Endothelial cell (in vitro differentiated cells): ENCODE data around the gene NT5DC1. TPM values are rescaled to one million over a fixed set of nuclear protein-coding genes. Genes with fewer than 3 reads are reported as not detected.

Experiments
- DNase-seq: peaks from one replicate; pipeline ENCODE4 v3.0.0; 2021; ENCODE audit warnings: low spot score
- H3K27ac Mint-ChIP-seq: one replicate; pipeline ENCODE4 v1.8.0; 2021; ENCODE audit warnings: mixed read lengths, inconsistent platforms; ENCODE audit not compliant: unreplicated experiment
- H3K27me3 Mint-ChIP-seq: one replicate; pipeline ENCODE4 v1.8.0; 2021; ENCODE audit warnings: mild to moderate bottlenecking, moderate library complexity, mixed read lengths, inconsistent platforms; ENCODE audit not compliant: unreplicated experiment
- H3K36me3 Mint-ChIP-seq: one replicate; pipeline ENCODE4 v1.8.0; 2021; ENCODE audit warnings: mild to moderate bottlenecking, low read depth, mixed read lengths, inconsistent platforms; ENCODE audit not compliant: unreplicated experiment
- H3K4me1 Mint-ChIP-seq: one replicate; pipeline ENCODE4 v1.8.0; 2021; ENCODE audit warnings: mild to moderate bottlenecking, mixed read lengths, inconsistent platforms; ENCODE audit not compliant: unreplicated experiment
- H3K4me3 Mint-ChIP-seq: one replicate; pipeline ENCODE4 v1.8.0; 2021; ENCODE audit warnings: mild to moderate bottlenecking, mixed read lengths, inconsistent platforms; ENCODE audit not compliant: unreplicated experiment
- H3K9me3 Mint-ChIP-seq: one replicate; pipeline ENCODE4 v1.8.0; 2021; ENCODE audit warnings: mixed read lengths, inconsistent platforms; ENCODE audit not compliant: unreplicated experiment
- CTCF ChIP-seq: fragments of 200-600 bp; sonication (generic); IDR thresholded peaks from one replicate; pipeline ENCODE4 v1.5.0; 2021; ENCODE audit warnings: antibody characterized with exemption; ENCODE audit not compliant: unreplicated experiment
- total RNA-seq: library from RNA; stranded (reverse); fragmentation: NEBNext Ultra II Directional; extraction: Animal tissue kit (Norgen Biotek cat#: 25700); gene quantifications from one replicate; pipeline ENCODE4 v1.2.1, GENCODE V29; 2021; ENCODE audit not compliant: unreplicated experiment

NT5DC1 gene
- total RNA-seq, 1 donor from 2014 or later, result 33.9 TPM

DNA sequence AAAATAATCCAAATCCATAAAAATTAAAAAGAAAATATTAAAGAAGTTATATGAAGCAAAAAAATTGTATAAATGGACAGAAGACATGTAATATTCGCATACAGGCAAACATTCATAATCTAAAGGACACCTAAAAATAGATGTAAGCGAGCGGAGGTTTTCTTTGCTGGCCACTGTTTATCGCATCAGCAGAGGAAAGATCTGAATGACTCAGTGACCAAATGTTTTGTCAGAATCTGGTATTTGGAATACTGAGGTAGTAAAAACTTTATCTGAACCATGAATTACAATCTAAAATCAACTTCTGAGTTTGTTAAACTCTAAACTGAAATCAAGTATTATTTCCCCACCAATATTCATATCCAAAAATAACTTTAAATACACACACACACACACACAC lies 145.4 kb downstream of the NT5DC1 start:
- H3K27me3 Mint-ChIP-seq, result no peaks in the 10 kb centered on the region
- H3K4me3 Mint-ChIP-seq, result no peak overlapping the region
- H3K27ac Mint-ChIP-seq, result no peak overlapping the region
- H3K4me1 Mint-ChIP-seq, result peaks cover 10% of the 10 kb centered on the region
- H3K9me3 Mint-ChIP-seq, result no peaks in the 10 kb centered on the region
- peaks cover 4% of the 10 kb centered on the region for H3K36me3 Mint-ChIP-seq
- DNase-seq, result no peak
- no peak for TF ChIP-seq CTCF

DNA sequence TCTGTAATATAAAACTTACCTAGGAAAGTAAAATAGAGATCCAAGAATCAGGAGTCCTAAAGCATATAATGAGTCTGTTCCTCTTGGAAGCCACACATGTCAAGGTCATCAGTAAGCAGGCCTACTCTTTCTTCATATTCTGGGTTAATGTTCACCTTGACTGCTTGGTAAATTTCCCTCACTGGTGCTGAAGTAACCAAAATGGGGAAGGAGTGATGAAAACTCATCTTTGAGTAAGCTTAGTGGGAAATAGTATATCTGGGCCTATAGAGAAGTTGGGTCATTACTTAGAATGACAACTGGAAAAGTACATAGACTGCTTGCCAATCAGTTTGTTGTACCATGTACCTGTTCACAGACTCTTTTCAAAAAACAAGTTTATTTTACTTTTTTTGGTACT lies 146.6 kb downstream of the NT5DC1 start:
- TF ChIP-seq CTCF, result no peak
- no peak overlapping the region for H3K27ac Mint-ChIP-seq
- H3K4me1 Mint-ChIP-seq, result peaks cover 20% of the 10 kb centered on the region
- DNase-seq, result no peak
- no peak overlapping the region for H3K4me3 Mint-ChIP-seq
- no peaks in the 10 kb centered on the region for H3K9me3 Mint-ChIP-seq
- H3K36me3 Mint-ChIP-seq, result peaks cover 5% of the 10 kb centered on the region
- H3K27me3 Mint-ChIP-seq, result peaks cover 2% of the 10 kb centered on the region

DNA sequence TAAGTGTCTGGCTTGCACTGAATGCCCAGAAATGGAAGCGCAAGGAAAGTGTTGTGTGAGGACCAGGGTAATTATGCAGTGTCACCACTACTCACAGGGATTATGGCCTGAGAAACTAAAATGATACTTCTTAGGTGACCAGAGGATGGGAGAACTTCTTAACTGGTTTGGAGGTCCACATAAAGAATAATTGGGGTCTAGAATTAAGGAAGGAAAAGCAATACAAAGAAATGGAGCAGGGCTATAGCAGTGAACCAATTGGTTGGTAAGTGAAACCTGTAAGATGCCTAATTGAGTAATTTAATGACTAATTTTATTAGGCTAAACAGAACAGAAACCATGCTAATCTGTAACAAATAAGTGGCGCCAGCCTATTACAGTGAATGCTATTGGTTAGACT lies 147.9 kb downstream of the NT5DC1 start:
- no peak overlapping the region for H3K4me3 Mint-ChIP-seq
- DNase-seq, result no peak
- peaks cover 3% of the 10 kb centered on the region for H3K36me3 Mint-ChIP-seq
- peaks cover 5% of the 10 kb centered on the region for H3K27me3 Mint-ChIP-seq
- no peak for TF ChIP-seq CTCF
- no peak overlapping the region for H3K27ac Mint-ChIP-seq
- peaks cover 22% of the 10 kb centered on the region for H3K4me1 Mint-ChIP-seq
- H3K9me3 Mint-ChIP-seq, result no peaks in the 10 kb centered on the region

DNA sequence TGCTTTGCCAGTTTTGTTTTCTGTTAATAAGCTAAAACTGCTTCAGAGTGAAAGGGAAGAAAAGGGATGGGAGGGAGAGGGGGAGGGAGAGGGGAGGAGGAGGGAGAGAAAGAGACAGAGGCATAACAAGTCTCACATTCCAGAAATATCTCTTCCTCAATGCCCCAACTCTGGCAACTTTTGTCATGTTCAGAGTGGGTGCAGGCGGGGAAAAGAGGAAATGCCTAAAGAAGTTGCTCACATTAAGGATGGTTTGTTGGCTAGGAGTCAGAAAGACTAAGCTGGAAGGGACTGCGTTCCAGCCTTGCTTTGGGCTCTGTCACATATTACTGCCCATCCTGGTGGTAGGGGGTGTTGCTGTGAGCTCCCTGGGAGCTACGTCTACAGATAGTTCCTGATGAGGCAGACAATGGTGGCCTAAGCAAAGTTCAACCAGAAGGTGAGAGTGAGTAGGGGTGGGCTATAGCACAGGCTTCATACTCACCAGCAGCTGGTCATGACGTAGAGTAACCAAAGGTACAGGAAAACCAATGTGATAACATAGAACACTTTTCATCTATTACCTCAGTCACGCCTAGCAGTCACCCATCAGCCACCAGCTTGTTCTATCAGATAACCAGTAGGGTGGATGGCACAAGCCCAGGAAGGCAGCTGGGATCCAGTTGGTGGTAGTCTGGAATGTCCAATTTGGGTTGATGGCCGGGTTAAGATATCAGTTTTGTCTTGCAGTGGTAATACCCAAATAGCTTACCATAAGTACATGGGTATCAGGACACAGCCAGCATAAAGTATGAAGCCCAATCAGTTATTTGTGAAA lies 151.1 kb downstream of the NT5DC1 start:
- TF ChIP-seq CTCF, result no peak
- Mint-ChIP-seq H3K36me3 (peaks cover 3% of the 10 kb centered on the region), H3K27me3 (peaks cover 5% of the 10 kb centered on the region), H3K9me3 (no peaks in the 10 kb centered on the region), H3K4me1 (peaks cover 22% of the 10 kb centered on the region), H3K27ac (peak overlapping the region; percentile 11), H3K4me3 (no peak overlapping the region)
- no peak for DNase-seq

- no peak for DNase-seq
- peaks cover 24% of the 10 kb centered on the region for H3K4me1 Mint-ChIP-seq
- no peak overlapping the region for H3K4me3 Mint-ChIP-seq
- no peaks in the 10 kb centered on the region for H3K9me3 Mint-ChIP-seq
- H3K36me3 Mint-ChIP-seq, result peaks cover 3% of the 10 kb centered on the region
- H3K27me3 Mint-ChIP-seq, result peaks cover 5% of the 10 kb centered on the region
- no peak for TF ChIP-seq CTCF
- no peak overlapping the region for H3K27ac Mint-ChIP-seq
Observed at GRCh38 chr6:116253188-116253504, 152.5 kb downstream of the NT5DC1 start.
